Prostate gland (tissue), 2 donors: ENCODE measurements around the gene PLXNB3. TPM values are rescaled to one million over a fixed set of nuclear protein-coding genes. Genes with fewer than 3 reads are reported as not detected.

Experiments used
- DNase-seq: peaks from one replicate; pipeline ENCODE4 v3.0.0-alpha.2; 2019; ENCODE audit warnings: low spot score
- H3K27ac ChIP-seq, 2 donors: fragments of 200-600 bp; sonication (generic); 2 replicates each; pipeline ENCODE4 v1.5.1; 2017 to 2019
- H3K27me3 ChIP-seq: fragments of 200-600 bp; sonication (generic); replicated peaks from 2 replicates; pipeline ENCODE4 v1.5.1; 2019; ENCODE audit not compliant: insufficient read depth
- H3K36me3 ChIP-seq, 2 donors: fragments of 200-600 bp; sonication (generic); 1 replicate in 1 of 2; 2 replicates in 1 of 2; pipeline versions ENCODE4 v1.5.1 to v1.8.1; 2017 to 2019
- H3K4me1 ChIP-seq: fragments of 200-600 bp; sonication (generic); replicated peaks from 2 replicates; pipeline ENCODE4 v1.5.1; 2019
- H3K4me3 ChIP-seq, 2 donors: fragments of 200-600 bp; sonication (generic); 2 replicates each; pipeline ENCODE4 v1.5.1; 2017 to 2019
- H3K9me3 ChIP-seq: fragments of 200-600 bp; sonication (generic); 2 replicates; pipeline ENCODE4 v1.5.1; 2017
- CTCF ChIP-seq, 4 experiments: fragments of 200-600 bp in 2 of 4; fragments of 450-650 bp in 2 of 4; sonication (generic) in 2 of 4; IDR thresholded peaks; 1 replicate in 3 of 4; 2 replicates in 1 of 4; pipeline ENCODE4 v1.5.1; 2016 to 2019; ENCODE audit warnings: antibody characterized with exemption in 4 of 4, mild to moderate bottlenecking in 2 of 4, moderate library complexity in 2 of 4
- POLR2A ChIP-seq: fragments of 450-650 bp; IDR thresholded peaks from one replicate; pipeline ENCODE4 v1.6.1; 2016; ENCODE audit warnings: antibody characterized with exemption, mild to moderate bottlenecking
- POLR2AphosphoS5 ChIP-seq: sonication (generic); formaldehyde crosslinking; IDR thresholded peaks from one replicate; pipeline ENCODE4 v1.6.1; 2017; ENCODE audit warnings: antibody characterized with exemption
- WGBS: methylation state at CpG from one replicate; pipeline ENCODE4 v1.1.5; 2018; 5-methylcytosine and 5-hydroxymethylcytosine counted together
- intact Hi-C: fragments of 100-400 bp; cut with DNase I; formaldehyde crosslinking; loops from one replicate; pipeline ENCODE4 v1.14.2; 2022
- total RNA-seq, 2 donors: library from RNA; depleted of rRNA; stranded (reverse); fragments of >200 nt; gene quantifications; one replicate each; pipeline ENCODE4 v1.1.0, GENCODE V29; 2016

The PLXNB3 gene
- total RNA-seq, 2 donors from 2014 or later = 20.9 to 52.7 TPM

GRCh38 chrX:153725832-153726285, 38.2 kb upstream of the PLXNB3 start:
- TF ChIP-seq POLR2AphosphoS5 = no peak
- TF ChIP-seq CTCF (IDR thresholded peaks at IDR 0.05) = no peak
- no peak for TF ChIP-seq POLR2A
- no peak overlapping the region for H3K4me3 ChIP-seq
- intact Hi-C loops = no loop called here
- H3K9me3 ChIP-seq = no peaks in the 10 kb centered on the region
- no peak for DNase-seq
- no peaks in the 10 kb centered on the region for H3K36me3 ChIP-seq
- 86% methylated on average over 15 of the region's 35 CpGs for WGBS
- H3K27ac ChIP-seq = peak overlapping the region; percentile 55 to 76
- no peaks in the 10 kb centered on the region for H3K4me1 ChIP-seq
- no peaks in the 10 kb centered on the region for H3K27me3 ChIP-seq

GRCh38 chrX:153726286-153727122, 37.5 kb upstream of the PLXNB3 start:
- Histone ChIP-seq H3K27ac (peak overlapping the region; percentile 55 to 76), H3K4me3 (no peak overlapping the region), H3K4me1 (no peaks in the 10 kb centered on the region), H3K36me3 (no peaks in the 10 kb centered on the region), H3K27me3 (no peaks in the 10 kb centered on the region), H3K9me3 (no peaks in the 10 kb centered on the region)
- DNase-seq = no peak
- 21% methylated on average over 12 of the region's 35 CpGs for WGBS
- intact Hi-C loops = no loop called here
- TF ChIP-seq POLR2A (no peak), POLR2AphosphoS5 (no peak), CTCF (IDR thresholded peaks at IDR 0.05) (no peak)

- Histone ChIP-seq H3K36me3 (no peaks in the 10 kb centered on the region), H3K27me3 (no peaks in the 10 kb centered on the region), H3K27ac (peak overlapping the region; percentile 55 to 76), H3K4me3 (no peak overlapping the region), H3K9me3 (no peaks in the 10 kb centered on the region), H3K4me1 (no peaks in the 10 kb centered on the region)
- WGBS = 6% methylated on average over 16 of the region's 23 CpGs
- intact Hi-C loops = no loop called here
- peak; percentile 60 for DNase-seq
- TF ChIP-seq POLR2AphosphoS5 (peak; percentile 48), POLR2A (no peak), CTCF (IDR thresholded peaks at IDR 0.05) (no peak)
Observed at GRCh38 chrX:153727123-153727931, 36.7 kb upstream of the PLXNB3 start.

- H3K4me1 ChIP-seq = no peaks in the 10 kb centered on the region
- peak overlapping the region in 1 of 2 donors; percentile 76 for H3K27ac ChIP-seq
- H3K4me3 ChIP-seq = no peak overlapping the region
- H3K36me3 ChIP-seq = no peaks in the 10 kb centered on the region
- H3K27me3 ChIP-seq = no peaks in the 10 kb centered on the region
- intact Hi-C loops = no loop called here
- H3K9me3 ChIP-seq = no peaks in the 10 kb centered on the region
- no peak for DNase-seq
- TF ChIP-seq POLR2AphosphoS5 (no peak), CTCF (IDR thresholded peaks at IDR 0.05) (no peak), POLR2A (no peak)
- 74% methylated on average over 6 of the region's 6 CpGs for WGBS
Observed at GRCh38 chrX:153728095-153728494, 36.0 kb upstream of the PLXNB3 start.
